Measurements from ENCODE around the gene RCC2.

The RCC2 gene

DNA sequence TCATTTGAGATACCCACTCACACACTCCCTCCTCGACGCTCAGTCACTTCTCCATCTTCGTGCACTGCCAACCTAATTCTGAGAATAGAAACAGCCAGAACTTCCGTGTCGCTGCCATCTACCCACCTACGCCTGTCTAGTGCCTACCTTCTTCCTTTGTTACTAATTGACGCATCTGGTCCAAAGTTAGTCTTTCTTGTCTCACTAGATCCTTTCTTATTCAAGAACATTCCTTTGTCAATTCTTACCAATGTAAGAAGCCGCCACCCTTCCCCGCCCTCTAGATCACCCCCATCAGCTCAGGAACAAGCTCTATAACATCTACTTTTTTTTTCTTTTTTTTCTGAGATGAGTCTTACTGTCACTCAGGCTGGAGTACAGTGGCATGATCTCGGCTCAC lies 63.8 kb downstream of the RCC2 start:
- TF ChIP-seq, protein P1, sequence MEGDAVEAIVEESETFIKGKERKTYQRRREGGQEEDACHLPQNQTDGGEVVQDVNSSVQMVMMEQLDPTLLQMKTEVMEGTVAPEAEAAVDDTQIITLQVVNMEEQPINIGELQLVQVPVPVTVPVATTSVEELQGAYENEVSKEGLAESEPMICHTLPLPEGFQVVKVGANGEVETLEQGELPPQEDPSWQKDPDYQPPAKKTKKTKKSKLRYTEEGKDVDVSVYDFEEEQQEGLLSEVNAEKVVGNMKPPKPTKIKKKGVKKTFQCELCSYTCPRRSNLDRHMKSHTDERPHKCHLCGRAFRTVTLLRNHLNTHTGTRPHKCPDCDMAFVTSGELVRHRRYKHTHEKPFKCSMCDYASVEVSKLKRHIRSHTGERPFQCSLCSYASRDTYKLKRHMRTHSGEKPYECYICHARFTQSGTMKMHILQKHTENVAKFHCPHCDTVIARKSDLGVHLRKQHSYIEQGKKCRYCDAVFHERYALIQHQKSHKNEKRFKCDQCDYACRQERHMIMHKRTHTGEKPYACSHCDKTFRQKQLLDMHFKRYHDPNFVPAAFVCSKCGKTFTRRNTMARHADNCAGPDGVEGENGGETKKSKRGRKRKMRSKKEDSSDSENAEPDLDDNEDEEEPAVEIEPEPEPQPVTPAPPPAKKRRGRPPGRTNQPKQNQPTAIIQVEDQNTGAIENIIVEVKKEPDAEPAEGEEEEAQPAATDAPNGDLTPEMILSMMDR (conservative IDR thresholded peaks at IDR 0.05), result no peak
- TF ChIP-seq ZFX (IDR thresholded peaks at IDR 0.05), result no peak

GRCh38 chr1:17372955-17373354 lies 66.5 kb downstream of the RCC2 start:
- H3K27ac ChIP-seq, result no peak overlapping the region
- TF ChIP-seq ZFX (IDR thresholded peaks at IDR 0.05), result no peak
- TF ChIP-seq, protein P1 (conservative IDR thresholded peaks at IDR 0.05), result no peak

More for the DNA sequence above, 63.8 kb downstream of the RCC2 start:
- no peak overlapping the region for H3K27ac ChIP-seq

DNA sequence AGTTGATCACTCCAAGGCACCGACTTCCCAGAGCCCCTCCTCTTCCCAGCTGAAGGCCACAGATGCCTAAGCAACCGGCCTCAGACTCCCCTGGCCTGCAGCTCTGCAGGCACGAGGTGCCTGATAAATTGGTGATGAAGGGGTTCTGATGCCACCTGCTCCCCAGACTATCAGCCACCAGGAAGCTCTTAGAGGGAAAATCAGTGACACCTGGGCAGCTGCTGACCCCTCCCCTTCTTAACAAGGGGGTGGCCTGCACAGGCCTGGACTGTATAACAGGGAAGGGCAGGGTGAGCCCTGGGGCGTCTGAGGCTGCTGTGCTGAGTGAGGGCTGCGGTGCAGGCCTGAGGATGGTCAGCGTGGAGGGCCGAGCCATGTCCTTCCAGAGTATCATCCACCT lies 67.6 kb downstream of the RCC2 start, which contains the start of gene PADI6:
PADI6 (plus strand) TSS at position 301 of the 400 bp plus-strand sequence; CDS start at position 351, 50 bp downstream.
- no peak within 1 kb of the TSS for H3K27ac ChIP-seq
- TF ChIP-seq, protein P1 (conservative IDR thresholded peaks at IDR 0.05), result no peak
- TF ChIP-seq ZFX (IDR thresholded peaks at IDR 0.05), result no peak

DNA sequence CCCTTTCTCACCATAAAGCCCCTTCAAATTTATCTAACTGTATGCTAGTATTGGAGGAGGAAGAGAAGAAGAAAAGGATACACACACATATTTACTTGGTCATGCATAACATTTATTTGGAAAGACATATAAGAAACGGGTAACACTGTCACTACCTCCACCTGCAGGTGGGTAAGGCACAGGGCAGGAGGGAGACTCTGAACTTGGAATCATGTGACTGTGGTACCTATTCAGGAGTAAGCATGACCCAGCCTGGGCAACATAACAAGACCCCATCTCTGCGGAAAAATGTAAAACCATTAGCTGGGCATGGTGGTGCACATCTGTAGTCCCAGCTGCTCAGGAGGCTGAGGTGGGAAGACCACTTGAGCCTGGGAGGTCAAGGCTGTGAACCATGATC lies 68.9 kb downstream of the RCC2 start:
- no peak for TF ChIP-seq ZFX (IDR thresholded peaks at IDR 0.05)
- TF ChIP-seq, protein P1 (conservative IDR thresholded peaks at IDR 0.05), result peak; percentile 45
- H3K27ac ChIP-seq, result no peak overlapping the region

DNA sequence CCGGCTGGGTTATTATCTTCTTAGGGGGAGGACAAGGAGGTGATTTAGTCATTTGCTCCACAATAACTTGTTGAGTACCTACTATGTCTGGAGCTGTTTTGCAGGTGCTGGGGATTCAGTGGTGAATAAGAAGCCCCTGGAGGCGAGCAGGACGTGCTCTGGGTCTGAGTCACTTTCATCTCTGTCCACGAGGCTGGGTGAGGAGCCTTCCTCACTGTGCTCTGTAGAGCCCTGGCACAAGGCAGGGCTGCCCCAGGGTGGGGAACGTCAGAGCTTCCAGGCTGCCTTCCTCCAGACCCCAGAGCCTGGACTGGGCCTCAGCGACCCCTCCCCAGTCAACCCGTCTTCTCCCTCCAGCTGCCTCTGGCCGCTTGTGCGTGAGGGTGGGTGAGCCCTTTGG lies 70.0 kb downstream of the RCC2 start:
- TF ChIP-seq, protein P1 (conservative IDR thresholded peaks at IDR 0.05), result no peak
- H3K27ac ChIP-seq, result no peak overlapping the region

GRCh38 chr1:17365293-17365692 lies 74.2 kb downstream of the RCC2 start:
- no peak overlapping the region for H3K27ac ChIP-seq
- TF ChIP-seq ZFX (IDR thresholded peaks at IDR 0.05), result no peak
- TF ChIP-seq, protein P1 (conservative IDR thresholded peaks at IDR 0.05), result no peak

- TF ChIP-seq ZFX (IDR thresholded peaks at IDR 0.05), result no peak
- TF ChIP-seq, protein P1 (conservative IDR thresholded peaks at IDR 0.05), result no peak
- H3K27ac ChIP-seq, result no peak overlapping the region
These were observed 75.7 kb downstream of the RCC2 start for GRCh38 chr1:17363771-17364170.

All from C4-2B (cell line).